Right lobe of liver (tissue), 6 donors: ENCODE data around the gene PDE7B. TPM values are rescaled to one million over a fixed set of nuclear protein-coding genes. Genes with fewer than 3 reads are reported as not detected.

Source experiments
- ATAC-seq, 4 donors: fragments of 200-7000 bp; cut with Tn5 transposase; one replicate each; pipeline ENCODE4 v1.9.1; 2020; ENCODE audit warnings: mild to moderate bottlenecking in 4 of 4, moderate library complexity in 4 of 4
- DNase-seq, 3 donors: peaks; one replicate each; pipeline ENCODE4 v3.0.0-alpha.2; 2020
- H3K27ac ChIP-seq, 3 donors: fragments of 200-600 bp; one replicate each; pipeline ENCODE4 v1.8.0; 2022
- H3K27me3 ChIP-seq, 2 donors: fragments of 200-600 bp; one replicate each; pipeline ENCODE4 v1.8.0; 2022
- H3K36me3 ChIP-seq, 4 donors: fragments of 200-600 bp; sonication (generic) in 1 of 4; one replicate each; pipeline versions ENCODE4 v1.5.1 to v1.8.0; 2017 to 2022; ENCODE audit warnings: control low read depth in 1 of 4
- H3K4me1 ChIP-seq, 4 donors: fragments of 200-600 bp; sonication (generic) in 1 of 4; one replicate each; pipeline versions ENCODE4 v1.5.1 to v1.8.0; 2017 to 2022; ENCODE audit warnings: control low read depth in 1 of 4
- H3K4me3 ChIP-seq, 3 donors: fragments of 200-600 bp; one replicate each; pipeline ENCODE4 v1.8.0; 2022
- H3K9me3 ChIP-seq, 4 donors: fragments of 200-600 bp; sonication (generic) in 1 of 4; one replicate each; pipeline versions ENCODE4 v1.5.1 to v1.8.0; 2017 to 2022; ENCODE audit warnings: control low read depth in 1 of 4
- POLR2A ChIP-seq: fragments of 450-650 bp; IDR thresholded peaks from one replicate; pipeline ENCODE4 v1.6.1; 2017; ENCODE audit warnings: antibody characterized with exemption, mild to moderate bottlenecking
- WGBS: methylation state at CpG from one replicate; pipeline ENCODE4 v1.1.6; 2018; ENCODE audit warnings: low coverage, low lambda C conversion rate; ENCODE audit not compliant: insufficient coverage; ENCODE audit errors: missing lambda C conversion rate; 5-methylcytosine and 5-hydroxymethylcytosine counted together
- intact Hi-C, 2 donors: fragments of 100-400 bp; cut with DNase I; formaldehyde crosslinking; loops; one replicate each; pipeline versions ENCODE4 v1.11.2 to v1.14.1; 2022
- total RNA-seq, 6 experiments: library from RNA; depleted of rRNA in 2 of 6; stranded (reverse); fragments of >200 nt in 2 of 6; fragmentation: NEBNext Ultra II Directional in 3 of 6; extraction: Animal tissue kit (Norgen Biotek cat#: 25700) in 3 of 6; gene quantifications; one replicate each; pipeline versions ENCODE4 v1.1.0 to v1.2.4, GENCODE V29; 2016 to 2023
- TF ChIP-seq, protein P1 (sequence below), 4 donors: fragments of 200-600 bp in 3 of 4; fragments of 450-650 bp in 1 of 4; IDR thresholded peaks; one replicate each; pipeline versions ENCODE4 v1.5.1 to v1.8.0; 2016 to 2022; ENCODE audit warnings: antibody characterized with exemption in 4 of 4, mild to moderate bottlenecking in 2 of 4
- donor health status: DM: no; HTN: yes; CAD: no.
- donor health status: DM: no; HTN: no; CAD: no.
- donor health status: DM: no; HTN: no; CAD: no.
- donor health status: DM: no; HTN: yes; CAD: no.
- donor health status: DM: no; HTN: yes; CAD: no.

Gene PDE7B
- total RNA-seq, 6 experiments from 2014 or later, result 1.1 to 5.1 (median 1.9) TPM

DNA sequence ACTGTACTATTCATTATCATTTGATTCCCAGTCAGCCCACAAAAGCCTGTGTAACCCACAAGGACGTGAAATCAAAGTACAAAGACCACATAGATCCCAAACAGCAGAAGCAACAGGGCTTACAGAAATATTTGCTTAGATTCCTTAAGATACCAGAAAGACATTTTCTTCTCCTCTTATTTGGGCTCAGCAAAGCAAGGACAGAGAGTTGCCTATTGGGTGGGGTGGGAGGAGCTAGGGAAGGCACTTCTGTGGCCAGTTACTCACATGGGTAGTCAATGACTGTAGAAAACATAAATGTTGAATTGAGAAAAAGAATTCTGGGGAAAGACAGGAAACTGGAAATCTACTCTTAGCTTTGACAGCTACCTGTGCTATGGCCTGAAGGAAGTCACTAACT is 19.8 kb downstream of the PDE7B start:
- no peak overlapping the region for H3K27ac ChIP-seq
- no peaks in the 10 kb centered on the region for H3K4me1 ChIP-seq
- no peak overlapping the region for H3K4me3 ChIP-seq
- no peaks in the 10 kb centered on the region for H3K36me3 ChIP-seq
- WGBS, result 83% methylated on average over 1 of the region's 1 CpG
- no peaks in the 10 kb centered on the region for H3K27me3 ChIP-seq
- DNase-seq (no peak), ATAC-seq (no peak)
- no peaks in the 10 kb centered on the region for H3K9me3 ChIP-seq
- TF ChIP-seq POLR2A, result no peak
- TF ChIP-seq, protein P1, sequence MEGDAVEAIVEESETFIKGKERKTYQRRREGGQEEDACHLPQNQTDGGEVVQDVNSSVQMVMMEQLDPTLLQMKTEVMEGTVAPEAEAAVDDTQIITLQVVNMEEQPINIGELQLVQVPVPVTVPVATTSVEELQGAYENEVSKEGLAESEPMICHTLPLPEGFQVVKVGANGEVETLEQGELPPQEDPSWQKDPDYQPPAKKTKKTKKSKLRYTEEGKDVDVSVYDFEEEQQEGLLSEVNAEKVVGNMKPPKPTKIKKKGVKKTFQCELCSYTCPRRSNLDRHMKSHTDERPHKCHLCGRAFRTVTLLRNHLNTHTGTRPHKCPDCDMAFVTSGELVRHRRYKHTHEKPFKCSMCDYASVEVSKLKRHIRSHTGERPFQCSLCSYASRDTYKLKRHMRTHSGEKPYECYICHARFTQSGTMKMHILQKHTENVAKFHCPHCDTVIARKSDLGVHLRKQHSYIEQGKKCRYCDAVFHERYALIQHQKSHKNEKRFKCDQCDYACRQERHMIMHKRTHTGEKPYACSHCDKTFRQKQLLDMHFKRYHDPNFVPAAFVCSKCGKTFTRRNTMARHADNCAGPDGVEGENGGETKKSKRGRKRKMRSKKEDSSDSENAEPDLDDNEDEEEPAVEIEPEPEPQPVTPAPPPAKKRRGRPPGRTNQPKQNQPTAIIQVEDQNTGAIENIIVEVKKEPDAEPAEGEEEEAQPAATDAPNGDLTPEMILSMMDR (IDR thresholded peaks at IDR 0.05), result no peak
- intact Hi-C loops, result no loop called here

DNA sequence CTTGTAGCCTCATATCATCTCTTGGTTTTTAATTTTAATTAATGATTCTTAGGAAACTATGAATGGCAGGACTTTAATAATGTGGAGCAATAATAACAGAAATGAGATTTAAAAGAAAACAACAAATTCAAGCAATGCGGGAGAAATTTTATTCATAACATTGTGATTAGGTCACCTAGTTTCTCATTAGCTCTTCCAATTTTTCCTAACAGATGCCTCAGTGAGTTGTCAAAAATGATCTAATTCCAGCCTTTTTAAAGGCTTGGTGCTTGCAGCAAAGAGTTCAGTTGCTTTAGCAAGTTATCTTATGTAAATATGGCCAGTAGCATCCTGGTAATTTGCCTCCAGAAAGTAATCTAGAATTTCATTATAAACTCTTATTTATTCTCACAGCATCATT is 20.4 kb downstream of the PDE7B start:
- Histone ChIP-seq H3K4me3 (no peak overlapping the region), H3K27me3 (no peaks in the 10 kb centered on the region), H3K4me1 (no peaks in the 10 kb centered on the region), H3K27ac (no peak overlapping the region), H3K36me3 (no peaks in the 10 kb centered on the region), H3K9me3 (no peaks in the 10 kb centered on the region)
- 76% methylated on average over 1 of the region's 1 CpG for WGBS
- ATAC-seq (no peak), DNase-seq (no peak)
- intact Hi-C loops, result no loop called here
- TF ChIP-seq, protein P1 (IDR thresholded peaks at IDR 0.05), result no peak
- TF ChIP-seq POLR2A, result no peak

DNA sequence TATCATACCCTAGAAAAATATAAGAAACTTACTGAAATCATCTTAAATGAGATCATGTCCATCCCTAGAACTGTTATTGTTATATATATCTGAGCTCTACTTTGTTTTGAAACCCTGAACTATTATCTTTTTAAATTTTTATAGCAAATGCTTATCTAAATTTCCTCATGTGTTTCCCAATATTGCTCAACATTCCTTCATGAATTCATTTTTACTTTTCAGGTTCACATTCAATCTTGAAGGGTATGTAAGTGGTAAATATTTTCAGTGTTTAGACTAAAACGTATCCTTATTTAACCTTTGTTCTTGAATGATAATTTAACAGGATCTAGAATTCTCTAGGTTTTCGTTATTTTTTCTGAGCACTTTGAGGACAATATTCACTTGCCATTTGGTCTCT is 23.9 kb downstream of the PDE7B start:
- intact Hi-C loops, result no loop called here
- Histone ChIP-seq H3K9me3 (no peaks in the 10 kb centered on the region), H3K4me1 (peaks cover 0 to under 1% (median 0%) of the 10 kb centered on the region in 4 donors), H3K36me3 (no peaks in the 10 kb centered on the region), H3K27ac (no peak overlapping the region), H3K27me3 (no peaks in the 10 kb centered on the region), H3K4me3 (no peak overlapping the region)
- no peak for ATAC-seq
- DNase-seq, result no peak
- no peak for TF ChIP-seq POLR2A
- TF ChIP-seq, protein P1 (IDR thresholded peaks at IDR 0.05), result no peak
- 77% methylated on average over 2 of the region's 2 CpGs for WGBS

DNA sequence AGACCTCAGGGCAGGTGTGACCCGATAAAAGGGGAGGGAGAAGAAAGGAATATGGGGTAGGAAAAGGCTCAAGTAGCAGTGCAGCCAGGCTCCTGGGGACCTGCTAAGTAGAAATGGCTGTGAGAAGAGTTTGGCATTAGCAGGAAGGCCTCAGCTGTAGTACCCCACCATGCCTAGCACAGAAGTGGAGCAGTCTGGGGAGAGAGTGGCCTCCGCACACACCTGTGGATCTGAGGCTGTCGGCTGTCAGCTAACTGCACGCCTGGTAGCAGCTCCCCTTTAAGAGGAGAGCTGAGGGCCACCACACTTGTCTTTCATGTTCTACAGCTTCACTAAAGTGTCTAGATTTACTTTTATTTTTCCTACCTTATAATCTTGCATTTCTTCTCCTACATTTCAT is 24.6 kb downstream of the PDE7B start:
- no peaks in the 10 kb centered on the region for H3K36me3 ChIP-seq
- H3K4me1 ChIP-seq, result peaks cover 0 to 6% (median 0%) of the 10 kb centered on the region in 4 donors
- H3K4me3 ChIP-seq, result no peak overlapping the region
- DNase-seq (no peak), ATAC-seq (no peak)
- WGBS, result 70% methylated on average over 2 of the region's 4 CpGs
- H3K27ac ChIP-seq, result no peak overlapping the region
- no peak for TF ChIP-seq POLR2A
- TF ChIP-seq, protein P1 (IDR thresholded peaks at IDR 0.05), result no peak
- H3K27me3 ChIP-seq, result no peaks in the 10 kb centered on the region
- intact Hi-C loops, result no loop called here
- no peaks in the 10 kb centered on the region for H3K9me3 ChIP-seq

DNA sequence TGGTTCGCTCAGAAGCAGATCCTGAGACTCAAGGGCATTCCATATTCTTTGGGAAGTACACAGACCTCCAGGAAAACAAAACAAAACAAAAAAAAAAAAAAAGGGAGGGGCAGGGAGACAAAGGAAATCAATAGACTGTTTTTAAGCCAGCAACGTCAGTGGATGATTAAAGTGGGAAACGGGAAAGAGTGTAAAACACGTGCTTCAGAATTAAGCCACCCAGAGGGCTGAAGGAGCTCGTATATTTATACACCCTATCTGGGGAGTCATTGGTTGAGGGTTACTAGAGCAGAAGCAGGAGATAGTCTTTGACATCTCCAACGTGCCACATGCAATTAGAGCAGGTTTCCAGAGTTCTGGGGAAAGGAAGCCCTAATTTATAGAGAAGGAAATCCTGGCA is 26.2 kb downstream of the PDE7B start:
- peaks cover 0 to 6% (median 0%) of the 10 kb centered on the region in 4 donors for H3K4me1 ChIP-seq
- no peaks in the 10 kb centered on the region for H3K36me3 ChIP-seq
- no peak overlapping the region for H3K27ac ChIP-seq
- no peaks in the 10 kb centered on the region for H3K27me3 ChIP-seq
- no peaks in the 10 kb centered on the region for H3K9me3 ChIP-seq
- ATAC-seq (no peak), DNase-seq (no peak)
- no peak overlapping the region for H3K4me3 ChIP-seq
- no peak for TF ChIP-seq POLR2A
- 54% methylated on average over 6 of the region's 6 CpGs for WGBS
- intact Hi-C loops, result no loop called here
